ENCODE results near the gene SP100. TPM values are rescaled to one million over a fixed set of nuclear protein-coding genes. Genes with fewer than 3 reads are reported as not detected.

Gene SP100
- total and polyA plus RNA-seq, 2 experiments from 2014 or later: 75.8 to 108 TPM

DNA sequence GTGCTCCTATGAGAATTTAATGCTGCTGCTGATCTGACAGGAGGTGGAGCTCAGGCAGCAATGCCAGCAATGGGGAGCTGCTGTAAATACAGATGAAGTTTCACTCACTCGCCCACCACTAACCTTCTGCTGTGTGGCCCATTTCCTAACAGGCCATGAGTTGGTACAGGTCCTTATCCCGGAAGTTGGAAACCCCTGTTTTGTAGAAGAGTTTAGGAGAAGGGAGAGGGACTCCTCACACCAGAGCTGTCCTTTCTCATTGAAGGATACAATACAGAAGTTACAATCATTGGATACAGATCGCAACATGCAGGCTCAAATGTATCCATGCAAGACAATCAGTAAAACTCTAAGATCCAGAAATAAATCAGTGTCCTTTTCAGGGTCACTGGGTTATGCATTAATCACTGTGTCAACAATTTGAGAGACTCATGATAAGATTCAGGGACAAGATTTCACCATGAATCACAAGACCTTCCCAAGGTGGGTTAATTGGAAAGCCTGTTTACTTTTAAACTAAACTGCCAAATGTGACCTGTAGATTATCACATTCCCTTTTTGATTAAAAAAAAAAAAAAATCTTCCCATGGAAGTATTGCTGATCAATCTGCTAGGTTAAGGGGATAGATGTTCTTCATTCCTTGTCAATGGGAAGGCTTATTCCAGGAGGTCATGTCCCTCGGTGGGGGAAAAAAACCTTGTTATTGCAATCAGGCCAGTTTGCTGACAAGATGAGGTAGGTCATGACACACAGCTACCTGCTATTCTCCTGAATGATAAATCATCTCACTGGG lies 97.2 kb downstream of the SP100 start:
- Histone ChIP-seq H3K27me3 (replicated peaks; ENCODE audit: insufficient read depth) (no peaks in the 10 kb centered on the region), H3K9ac (no peak overlapping the region), H3K79me2 (ENCODE audit: insufficient read depth) (no peaks in the 10 kb centered on the region), H3K4me2 (ENCODE audit: unreplicated experiment) (no peak overlapping the region), H3K4me1 (ENCODE audit: insufficient read depth) (no peaks in the 10 kb centered on the region), H3K4me3 (no peak overlapping the region), H3F3A (ENCODE audit: insufficient read depth) (no peaks in the 10 kb centered on the region), H3K9me3 (ENCODE audit: low read depth) (no peaks in the 10 kb centered on the region), H3K27ac (no peak overlapping the region), H4K20me1 (ENCODE audit: insufficient read depth) (no peaks in the 10 kb centered on the region), H2AFZ (no peak overlapping the region), H3K9me2 (ENCODE audit: insufficient read depth) (no peaks in the 10 kb centered on the region; the same call in 1 of the 2 replicates), H3K36me3 (ENCODE audit: low read depth) (peaks cover 5% of the 10 kb centered on the region; the same call in 1 of the 2 replicates)
- DNase-seq: no peak
- in situ Hi-C loops (cut with MboI): no loop called here
- WGBS, 2 experiments (ENCODE audit: low coverage in 1 of 2, low lambda C conversion rate in 2 of 2, missing lambda C conversion rate in 2 of 2): 85 to 89% methylated on average over 4 of the region's 4 CpGs
- TF ChIP-seq EZH2 (IDR thresholded peaks at IDR 0.05; ENCODE audit: insufficient read depth, poor library complexity, severe bottlenecking) (no peak), EZH2phosphoT487 (IDR thresholded peaks at IDR 0.05; ENCODE audit: insufficient read depth, low read depth) (no peak)

DNA sequence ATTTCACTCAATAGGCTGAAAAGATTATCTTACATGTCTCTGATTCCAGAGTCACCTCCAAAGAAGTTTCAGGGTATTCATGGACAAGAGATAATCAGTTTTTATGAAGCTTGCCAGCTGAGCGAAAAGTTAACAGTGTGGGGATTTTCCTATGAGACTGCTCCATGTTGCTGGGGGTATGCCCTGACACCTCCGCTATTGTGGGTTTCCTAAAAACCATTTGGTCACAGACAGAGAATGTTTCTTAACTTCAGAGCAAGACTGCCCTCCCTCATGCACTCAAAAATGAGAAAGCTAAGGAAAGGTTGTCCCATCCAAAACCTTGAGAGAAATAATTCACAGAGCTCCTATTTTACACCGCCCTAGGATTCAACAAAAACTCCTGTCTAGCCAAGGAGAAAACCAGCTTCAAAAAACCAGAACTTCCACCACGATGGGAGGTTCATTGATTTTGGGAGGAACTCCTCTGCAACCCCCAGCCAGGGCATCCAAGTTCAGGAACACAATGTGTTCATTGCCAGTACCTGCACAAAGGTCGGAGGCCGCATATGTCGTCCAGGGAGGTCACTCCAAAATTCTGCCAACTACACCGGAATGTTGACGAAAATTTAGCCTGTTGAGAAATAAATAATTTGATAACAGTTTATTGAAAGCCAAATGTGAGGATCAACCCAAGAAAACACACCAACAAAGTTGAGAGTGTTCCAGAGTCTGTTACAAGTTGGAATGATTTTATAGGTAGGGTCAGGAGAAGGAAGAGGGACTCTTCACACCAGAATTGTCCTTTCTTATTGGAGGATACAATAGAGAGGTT lies 104.3 kb downstream of the SP100 start:
- no peak for DNase-seq
- no peaks in the 10 kb centered on the region for H3K27me3 ChIP-seq (replicated peaks; ENCODE audit: insufficient read depth)
- no peak overlapping the region for H3K4me2 ChIP-seq (ENCODE audit: unreplicated experiment)
- H3K79me2 ChIP-seq (ENCODE audit: insufficient read depth): no peaks in the 10 kb centered on the region
- H3K36me3 ChIP-seq (ENCODE audit: low read depth): no peaks in the 10 kb centered on the region
- no peak overlapping the region for H3K9ac ChIP-seq
- H2AFZ ChIP-seq: no peak overlapping the region
- no peak overlapping the region for H3K4me3 ChIP-seq
- in situ Hi-C loops (cut with MboI): no loop called here
- no peak overlapping the region for H3K27ac ChIP-seq
- TF ChIP-seq EZH2 (IDR thresholded peaks at IDR 0.05; ENCODE audit: insufficient read depth, poor library complexity, severe bottlenecking): no peak
- no peak for TF ChIP-seq EZH2phosphoT487 (IDR thresholded peaks at IDR 0.05; ENCODE audit: insufficient read depth, low read depth)
- WGBS, 2 experiments (ENCODE audit: low coverage in 1 of 2, low lambda C conversion rate in 2 of 2, missing lambda C conversion rate in 2 of 2): 83 to 84% methylated on average over 9 of the region's 9 CpGs
- H3K9me2 ChIP-seq (ENCODE audit: insufficient read depth): no peaks in the 10 kb centered on the region; the same call in none of the 2 replicates
- H3K9me3 ChIP-seq (ENCODE audit: low read depth): no peaks in the 10 kb centered on the region
- H3K4me1 ChIP-seq (ENCODE audit: insufficient read depth): no peaks in the 10 kb centered on the region
- no peaks in the 10 kb centered on the region for H4K20me1 ChIP-seq (ENCODE audit: insufficient read depth)
- H3F3A ChIP-seq (ENCODE audit: insufficient read depth): no peaks in the 10 kb centered on the region

DNA sequence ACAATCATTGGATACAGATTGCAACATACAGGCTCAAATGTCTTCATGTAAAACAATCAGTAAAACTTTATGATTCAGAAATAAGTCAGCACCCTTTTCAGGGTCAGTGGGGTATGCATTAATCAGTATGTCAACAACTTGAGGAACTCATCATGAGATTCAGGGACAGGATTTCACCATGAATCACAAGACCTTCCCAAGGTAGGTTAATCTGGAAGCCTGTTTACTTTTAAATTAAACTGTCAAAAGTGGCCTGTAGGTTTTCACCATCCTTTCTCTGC lies 104.8 kb downstream of the SP100 start:
- no peaks in the 10 kb centered on the region; the same call in none of the 2 replicates for H3K9me2 ChIP-seq (ENCODE audit: insufficient read depth)
- no peak overlapping the region for H3K4me3 ChIP-seq
- H4K20me1 ChIP-seq (ENCODE audit: insufficient read depth): no peaks in the 10 kb centered on the region
- H3K27ac ChIP-seq: no peak overlapping the region
- H3K9me3 ChIP-seq (ENCODE audit: low read depth): no peaks in the 10 kb centered on the region
- in situ Hi-C loops (cut with MboI): no loop called here
- no peak overlapping the region for H3K9ac ChIP-seq
- H2AFZ ChIP-seq: no peak overlapping the region
- TF ChIP-seq EZH2phosphoT487 (IDR thresholded peaks at IDR 0.05; ENCODE audit: insufficient read depth, low read depth) (no peak), EZH2 (IDR thresholded peaks at IDR 0.05; ENCODE audit: insufficient read depth, poor library complexity, severe bottlenecking) (no peak)
- no peaks in the 10 kb centered on the region for H3F3A ChIP-seq (ENCODE audit: insufficient read depth)
- no peaks in the 10 kb centered on the region for H3K36me3 ChIP-seq (ENCODE audit: low read depth)
- no peaks in the 10 kb centered on the region for H3K27me3 ChIP-seq (replicated peaks; ENCODE audit: insufficient read depth)
- no peaks in the 10 kb centered on the region for H3K4me1 ChIP-seq (ENCODE audit: insufficient read depth)
- DNase-seq: peak; percentile 30
- H3K4me2 ChIP-seq (ENCODE audit: unreplicated experiment): no peak overlapping the region
- no peaks in the 10 kb centered on the region for H3K79me2 ChIP-seq (ENCODE audit: insufficient read depth)

DNA sequence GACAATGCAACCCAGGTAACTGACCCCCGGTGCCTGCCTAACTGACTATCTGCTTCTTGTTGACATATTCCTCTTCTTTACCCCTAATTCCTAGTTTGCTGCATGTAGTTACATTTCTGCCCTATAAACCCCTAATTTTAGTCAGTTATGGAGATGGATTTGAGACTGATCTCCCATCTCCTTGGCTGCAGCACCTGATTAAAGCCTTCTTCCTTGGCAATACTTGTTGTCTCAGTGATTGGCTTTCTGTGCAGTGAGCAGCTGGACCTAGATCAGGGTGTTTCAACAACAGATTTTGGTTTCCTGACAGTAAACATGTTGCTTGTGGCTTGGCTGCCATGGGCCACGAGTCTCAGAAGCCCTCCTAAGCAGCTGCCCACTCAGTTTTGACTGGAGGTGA lies 105.4 kb downstream of the SP100 start:
- H3K27ac ChIP-seq: no peak overlapping the region
- 100% methylated on average over 2 of the region's 2 CpGs for WGBS, 2 experiments (ENCODE audit: low coverage in 1 of 2, low lambda C conversion rate in 2 of 2, missing lambda C conversion rate in 2 of 2)
- H4K20me1 ChIP-seq (ENCODE audit: insufficient read depth): no peaks in the 10 kb centered on the region
- DNase-seq: no peak
- no peak for TF ChIP-seq EZH2phosphoT487 (IDR thresholded peaks at IDR 0.05; ENCODE audit: insufficient read depth, low read depth)
- no peak for TF ChIP-seq EZH2 (IDR thresholded peaks at IDR 0.05; ENCODE audit: insufficient read depth, poor library complexity, severe bottlenecking)
- H3K4me2 ChIP-seq (ENCODE audit: unreplicated experiment): no peak overlapping the region
- H3K9me3 ChIP-seq (ENCODE audit: low read depth): no peaks in the 10 kb centered on the region
- no peak overlapping the region for H3K4me3 ChIP-seq
- no peaks in the 10 kb centered on the region for H3K36me3 ChIP-seq (ENCODE audit: low read depth)
- no peak overlapping the region for H3K9ac ChIP-seq
- H3K79me2 ChIP-seq (ENCODE audit: insufficient read depth): no peaks in the 10 kb centered on the region
- H3F3A ChIP-seq (ENCODE audit: insufficient read depth): no peaks in the 10 kb centered on the region
- no peak overlapping the region for H2AFZ ChIP-seq
- in situ Hi-C loops (cut with MboI): no loop called here
- H3K27me3 ChIP-seq (replicated peaks; ENCODE audit: insufficient read depth): no peaks in the 10 kb centered on the region
- no peaks in the 10 kb centered on the region; the same call in none of the 2 replicates for H3K9me2 ChIP-seq (ENCODE audit: insufficient read depth)
- H3K4me1 ChIP-seq (ENCODE audit: insufficient read depth): no peaks in the 10 kb centered on the region

Measured in GM23248 (cell line).